SK-N-SH treated with all-trans-retinoic acid at 6 μM for 48 hours (cell line): ENCODE data around the gene IQGAP3.

Source experiments
- ATAC-seq: fragments of 200-7000 bp; cut with Tn5 transposase; 3 replicates; pipeline ENCODE4 v1.9.1; 2020; ENCODE audit warnings: mild to moderate bottlenecking, moderate library complexity
- ARNTL ChIP-seq: fragments of 450-650 bp; formaldehyde crosslinking; IDR thresholded peaks from 2 replicates; pipeline ENCODE4 v1.5.0; 2020; ENCODE audit warnings: low read depth, mild to moderate bottlenecking, moderate library complexity, borderline replicate concordance
- CSDC2 ChIP-seq: fragments of 250-450 bp; sonication (Bioruptor Pico); IDR thresholded peaks from 2 replicates; pipeline ENCODE4 v1.5.0; 2020; ENCODE audit warnings: mild to moderate bottlenecking, moderate library complexity
- ESRRG ChIP-seq: fragments of 250-450 bp; sonication (Bioruptor Pico); IDR thresholded peaks from 2 replicates; pipeline ENCODE4 v1.6.1; 2021; ENCODE audit warnings: mild to moderate bottlenecking
- GLIS3 ChIP-seq: fragments of 250-450 bp; sonication (Bioruptor Pico); IDR thresholded peaks from 2 replicates; pipeline ENCODE4 v1.5.0; 2020; ENCODE audit warnings: mild to moderate bottlenecking, moderate library complexity
- ISL1 ChIP-seq: fragments of 250-450 bp; sonication (Bioruptor Pico); IDR thresholded peaks from 2 replicates; pipeline ENCODE4 v2.1.2; 2022; ENCODE audit warnings: mild to moderate bottlenecking, moderate library complexity
- OSR1 ChIP-seq: fragments of 250-450 bp; sonication (Bioruptor Pico); IDR thresholded peaks from 2 replicates; pipeline ENCODE4 v1.8.0; 2022; ENCODE audit warnings: moderate library complexity, mild to moderate bottlenecking, inconsistent platforms
- PPARA ChIP-seq: fragments of 250-450 bp; sonication (Bioruptor Pico); IDR thresholded peaks from 2 replicates; pipeline ENCODE4 v1.5.0; 2020; ENCODE audit warnings: mild to moderate bottlenecking, borderline replicate concordance
- TCF4 ChIP-seq: fragments of 250-450 bp; sonication (Bioruptor Pico); IDR thresholded peaks from 2 replicates; pipeline ENCODE4 v1.8.0; 2021; ENCODE audit warnings: mild to moderate bottlenecking, moderate library complexity, borderline replicate concordance
- TOX ChIP-seq: fragments of 250-450 bp; sonication (Bioruptor Pico); IDR thresholded peaks from 2 replicates; pipeline ENCODE4 v1.8.0; 2021; ENCODE audit warnings: mild to moderate bottlenecking, moderate library complexity, borderline replicate concordance
- ZC3H10 ChIP-seq: fragments of 250-450 bp; sonication (Bioruptor Pico); IDR thresholded peaks from 2 replicates; pipeline ENCODE4 v1.5.1; 2021; ENCODE audit warnings: mild to moderate bottlenecking, moderate library complexity
- ZFP3 ChIP-seq: fragments of 250-450 bp; sonication (Bioruptor Pico); IDR thresholded peaks from 2 replicates; pipeline ENCODE4 v1.5.0; 2020; ENCODE audit warnings: mild to moderate bottlenecking, moderate library complexity
- ZFP30 ChIP-seq: fragments of 450-650 bp; formaldehyde crosslinking; IDR thresholded peaks from 2 replicates; pipeline ENCODE4 v1.5.0; 2022; ENCODE audit warnings: mild to moderate bottlenecking, moderate library complexity
- ZNF565 ChIP-seq: fragments of 450-650 bp; formaldehyde crosslinking; conservative IDR thresholded peaks from 2 replicates; pipeline ENCODE4 v1.5.0; 2020; ENCODE audit warnings: low read depth, mild to moderate bottlenecking, moderate library complexity
- ZNF8 ChIP-seq: fragments of 450-650 bp; formaldehyde crosslinking; IDR thresholded peaks from 2 replicates; pipeline ENCODE4 v1.5.0; 2020; ENCODE audit warnings: mild to moderate bottlenecking, moderate library complexity
- TF ChIP-seq, protein P1 (sequence below): fragments of 250-450 bp; sonication (Bioruptor Pico); IDR thresholded peaks from 2 replicates; pipeline ENCODE4 v1.8.0; 2020; ENCODE audit warnings: mild to moderate bottlenecking, moderate library complexity, borderline replicate concordance
- TF ChIP-seq, protein P2 (sequence below): fragments of 250-450 bp; sonication (Bioruptor Pico); IDR thresholded peaks from 2 replicates; pipeline ENCODE4 v1.5.1; 2020; ENCODE audit warnings: low read depth, mild to moderate bottlenecking, moderate library complexity
- TF ChIP-seq, protein P3 (sequence below): fragments of 250-450 bp; sonication (Bioruptor Pico); IDR thresholded peaks from 2 replicates; pipeline ENCODE4 v1.5.0; 2020; ENCODE audit warnings: mild to moderate bottlenecking, moderate library complexity

Gene IQGAP3, protein sequence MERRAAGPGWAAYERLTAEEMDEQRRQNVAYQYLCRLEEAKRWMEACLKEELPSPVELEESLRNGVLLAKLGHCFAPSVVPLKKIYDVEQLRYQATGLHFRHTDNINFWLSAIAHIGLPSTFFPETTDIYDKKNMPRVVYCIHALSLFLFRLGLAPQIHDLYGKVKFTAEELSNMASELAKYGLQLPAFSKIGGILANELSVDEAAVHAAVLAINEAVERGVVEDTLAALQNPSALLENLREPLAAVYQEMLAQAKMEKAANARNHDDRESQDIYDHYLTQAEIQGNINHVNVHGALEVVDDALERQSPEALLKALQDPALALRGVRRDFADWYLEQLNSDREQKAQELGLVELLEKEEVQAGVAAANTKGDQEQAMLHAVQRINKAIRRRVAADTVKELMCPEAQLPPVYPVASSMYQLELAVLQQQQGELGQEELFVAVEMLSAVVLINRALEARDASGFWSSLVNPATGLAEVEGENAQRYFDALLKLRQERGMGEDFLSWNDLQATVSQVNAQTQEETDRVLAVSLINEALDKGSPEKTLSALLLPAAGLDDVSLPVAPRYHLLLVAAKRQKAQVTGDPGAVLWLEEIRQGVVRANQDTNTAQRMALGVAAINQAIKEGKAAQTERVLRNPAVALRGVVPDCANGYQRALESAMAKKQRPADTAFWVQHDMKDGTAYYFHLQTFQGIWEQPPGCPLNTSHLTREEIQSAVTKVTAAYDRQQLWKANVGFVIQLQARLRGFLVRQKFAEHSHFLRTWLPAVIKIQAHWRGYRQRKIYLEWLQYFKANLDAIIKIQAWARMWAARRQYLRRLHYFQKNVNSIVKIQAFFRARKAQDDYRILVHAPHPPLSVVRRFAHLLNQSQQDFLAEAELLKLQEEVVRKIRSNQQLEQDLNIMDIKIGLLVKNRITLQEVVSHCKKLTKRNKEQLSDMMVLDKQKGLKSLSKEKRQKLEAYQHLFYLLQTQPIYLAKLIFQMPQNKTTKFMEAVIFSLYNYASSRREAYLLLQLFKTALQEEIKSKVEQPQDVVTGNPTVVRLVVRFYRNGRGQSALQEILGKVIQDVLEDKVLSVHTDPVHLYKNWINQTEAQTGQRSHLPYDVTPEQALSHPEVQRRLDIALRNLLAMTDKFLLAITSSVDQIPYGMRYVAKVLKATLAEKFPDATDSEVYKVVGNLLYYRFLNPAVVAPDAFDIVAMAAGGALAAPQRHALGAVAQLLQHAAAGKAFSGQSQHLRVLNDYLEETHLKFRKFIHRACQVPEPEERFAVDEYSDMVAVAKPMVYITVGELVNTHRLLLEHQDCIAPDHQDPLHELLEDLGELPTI (N-terminal part only)

DNA sequence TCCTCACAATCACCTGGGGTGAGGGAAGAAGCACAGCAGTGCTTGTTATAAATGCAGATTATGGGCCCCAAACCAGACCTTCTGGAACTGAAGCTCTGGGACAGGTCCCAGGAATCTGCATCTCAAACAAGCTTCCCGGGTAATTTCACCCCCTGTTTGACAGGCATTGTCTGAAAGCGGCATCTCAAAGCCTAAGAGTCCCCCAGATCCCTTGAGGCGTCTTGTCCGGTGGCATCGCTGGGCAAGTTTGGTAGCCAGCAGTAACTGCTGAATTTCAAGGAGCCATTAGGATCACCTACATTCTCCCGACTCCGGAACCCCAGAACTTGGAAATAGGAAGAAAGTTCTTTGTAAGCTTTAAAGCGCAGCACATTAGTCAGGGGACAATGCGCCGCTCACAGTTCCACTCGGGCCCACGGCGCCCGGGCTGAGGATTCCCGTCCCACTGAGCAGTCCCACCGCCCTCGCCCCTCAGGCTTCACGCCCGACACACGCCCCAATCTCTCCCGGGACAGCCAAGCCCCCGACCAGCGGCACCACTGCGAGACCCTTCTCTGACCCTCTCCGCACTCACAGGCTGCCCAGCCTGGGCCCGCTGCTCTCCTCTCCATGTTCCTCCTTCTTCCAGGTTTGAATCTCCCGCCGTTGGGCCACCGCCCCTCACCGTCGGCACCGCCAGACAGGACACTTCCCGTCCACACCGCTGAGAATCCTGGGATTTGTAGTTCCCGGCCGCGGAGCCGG is at the start of gene IQGAP3:
TSS of gene IQGAP3 (minus strand) at position 647 of the 744 bp plus-strand sequence. CDS start at position 611, 36 bp downstream.
- TF ChIP-seq ZNF565 (CRISPR knock-in tag) (no peak), CSDC2 (CRISPR knock-in tag) (no peak), ISL1 (CRISPR knock-in tag) (no peak), PPARA (no peak), OSR1 (CRISPR knock-in tag) (no peak), TCF4 (CRISPR knock-in tag) (no peak), GLIS3 (CRISPR knock-in tag) (no peak), ZNF8 (CRISPR knock-in tag) (no peak), ESRRG (CRISPR knock-in tag) (no peak)
- TF ChIP-seq, protein P1, sequence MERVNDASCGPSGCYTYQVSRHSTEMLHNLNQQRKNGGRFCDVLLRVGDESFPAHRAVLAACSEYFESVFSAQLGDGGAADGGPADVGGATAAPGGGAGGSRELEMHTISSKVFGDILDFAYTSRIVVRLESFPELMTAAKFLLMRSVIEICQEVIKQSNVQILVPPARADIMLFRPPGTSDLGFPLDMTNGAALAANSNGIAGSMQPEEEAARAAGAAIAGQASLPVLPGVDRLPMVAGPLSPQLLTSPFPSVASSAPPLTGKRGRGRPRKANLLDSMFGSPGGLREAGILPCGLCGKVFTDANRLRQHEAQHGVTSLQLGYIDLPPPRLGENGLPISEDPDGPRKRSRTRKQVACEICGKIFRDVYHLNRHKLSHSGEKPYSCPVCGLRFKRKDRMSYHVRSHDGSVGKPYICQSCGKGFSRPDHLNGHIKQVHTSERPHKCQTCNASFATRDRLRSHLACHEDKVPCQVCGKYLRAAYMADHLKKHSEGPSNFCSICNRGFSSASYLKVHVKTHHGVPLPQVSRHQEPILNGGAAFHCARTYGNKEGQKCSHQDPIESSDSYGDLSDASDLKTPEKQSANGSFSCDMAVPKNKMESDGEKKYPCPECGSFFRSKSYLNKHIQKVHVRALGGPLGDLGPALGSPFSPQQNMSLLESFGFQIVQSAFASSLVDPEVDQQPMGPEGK (CRISPR knock-in tag), result no peak
- TF ChIP-seq, protein P2, sequence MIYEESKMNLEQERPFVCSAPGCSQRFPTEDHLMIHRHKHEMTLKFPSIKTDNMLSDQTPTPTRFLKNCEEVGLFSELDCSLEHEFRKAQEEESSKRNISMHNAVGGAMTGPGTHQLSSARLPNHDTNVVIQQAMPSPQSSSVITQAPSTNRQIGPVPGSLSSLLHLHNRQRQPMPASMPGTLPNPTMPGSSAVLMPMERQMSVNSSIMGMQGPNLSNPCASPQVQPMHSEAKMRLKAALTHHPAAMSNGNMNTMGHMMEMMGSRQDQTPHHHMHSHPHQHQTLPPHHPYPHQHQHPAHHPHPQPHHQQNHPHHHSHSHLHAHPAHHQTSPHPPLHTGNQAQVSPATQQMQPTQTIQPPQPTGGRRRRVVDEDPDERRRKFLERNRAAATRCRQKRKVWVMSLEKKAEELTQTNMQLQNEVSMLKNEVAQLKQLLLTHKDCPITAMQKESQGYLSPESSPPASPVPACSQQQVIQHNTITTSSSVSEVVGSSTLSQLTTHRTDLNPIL (CRISPR knock-in tag), result no peak
- TF ChIP-seq, protein P3, sequence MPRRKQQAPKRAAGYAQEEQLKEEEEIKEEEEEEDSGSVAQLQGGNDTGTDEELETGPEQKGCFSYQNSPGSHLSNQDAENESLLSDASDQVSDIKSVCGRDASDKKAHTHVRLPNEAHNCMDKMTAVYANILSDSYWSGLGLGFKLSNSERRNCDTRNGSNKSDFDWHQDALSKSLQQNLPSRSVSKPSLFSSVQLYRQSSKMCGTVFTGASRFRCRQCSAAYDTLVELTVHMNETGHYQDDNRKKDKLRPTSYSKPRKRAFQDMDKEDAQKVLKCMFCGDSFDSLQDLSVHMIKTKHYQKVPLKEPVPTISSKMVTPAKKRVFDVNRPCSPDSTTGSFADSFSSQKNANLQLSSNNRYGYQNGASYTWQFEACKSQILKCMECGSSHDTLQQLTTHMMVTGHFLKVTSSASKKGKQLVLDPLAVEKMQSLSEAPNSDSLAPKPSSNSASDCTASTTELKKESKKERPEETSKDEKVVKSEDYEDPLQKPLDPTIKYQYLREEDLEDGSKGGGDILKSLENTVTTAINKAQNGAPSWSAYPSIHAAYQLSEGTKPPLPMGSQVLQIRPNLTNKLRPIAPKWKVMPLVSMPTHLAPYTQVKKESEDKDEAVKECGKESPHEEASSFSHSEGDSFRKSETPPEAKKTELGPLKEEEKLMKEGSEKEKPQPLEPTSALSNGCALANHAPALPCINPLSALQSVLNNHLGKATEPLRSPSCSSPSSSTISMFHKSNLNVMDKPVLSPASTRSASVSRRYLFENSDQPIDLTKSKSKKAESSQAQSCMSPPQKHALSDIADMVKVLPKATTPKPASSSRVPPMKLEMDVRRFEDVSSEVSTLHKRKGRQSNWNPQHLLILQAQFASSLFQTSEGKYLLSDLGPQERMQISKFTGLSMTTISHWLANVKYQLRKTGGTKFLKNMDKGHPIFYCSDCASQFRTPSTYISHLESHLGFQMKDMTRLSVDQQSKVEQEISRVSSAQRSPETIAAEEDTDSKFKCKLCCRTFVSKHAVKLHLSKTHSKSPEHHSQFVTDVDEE (CRISPR knock-in tag), result no peak
- ATAC-seq, result peak; percentile 94

DNA sequence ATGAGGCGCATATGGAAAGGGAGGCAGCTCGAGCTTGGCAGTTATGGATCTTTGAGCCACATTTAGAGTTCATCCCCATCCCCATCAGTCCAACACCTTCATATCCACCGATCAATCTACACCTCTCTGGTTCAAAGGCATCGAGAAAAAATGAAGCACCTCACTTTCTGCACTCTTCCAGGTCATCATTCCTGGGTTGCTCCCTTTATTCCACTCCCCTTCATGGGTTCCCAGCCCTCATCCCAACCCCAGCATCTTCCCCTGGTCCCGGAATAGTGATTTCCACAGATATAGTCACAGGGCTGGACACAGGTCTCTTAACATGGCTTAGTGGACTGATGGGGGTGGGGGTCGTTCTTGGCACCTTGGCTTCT is 47.2 kb upstream of the IQGAP3 start:
- no peak for ATAC-seq
- TF ChIP-seq ARNTL (CRISPR knock-in tag) (no peak), OSR1 (CRISPR knock-in tag) (no peak), ESRRG (CRISPR knock-in tag) (no peak), ZC3H10 (CRISPR knock-in tag) (no peak), ZNF8 (CRISPR knock-in tag) (no peak), GLIS3 (CRISPR knock-in tag) (no peak), TCF4 (CRISPR knock-in tag) (no peak), TOX (no peak), ZFP30 (CRISPR knock-in tag) (no peak), ZFP3 (CRISPR knock-in tag) (no peak)
- TF ChIP-seq, protein P3 (CRISPR knock-in tag), result no peak
- TF ChIP-seq, protein P1 (CRISPR knock-in tag), result no peak
